PFSK-1 (cell line): ENCODE measurements around the gene OR6K2.

Experiments used
- FOXP2 ChIP-seq: optimal IDR thresholded peaks from 2 replicates; pipeline ENCODE3; 2011; ENCODE audit warnings: borderline replicate concordance, control low read depth, inconsistent platforms; ENCODE audit not compliant: insufficient read depth; ENCODE audit errors: extremely low read length, extremely low read depth
- POLR2AphosphoS5 ChIP-seq: IDR thresholded peaks from 2 replicates; pipeline ENCODE4 v1.6.1; 2012; ENCODE audit warnings: low read depth, mild to moderate bottlenecking, control low read depth, low read length, moderate library complexity

OR6K2 gene

GRCh38 chr1:158652721-158653334 is 47.6 kb downstream of the OR6K2 start:
- TF ChIP-seq POLR2AphosphoS5 (no peak), FOXP2 (no peak)
